ENCODE results near the gene DGAT2.

DNA sequence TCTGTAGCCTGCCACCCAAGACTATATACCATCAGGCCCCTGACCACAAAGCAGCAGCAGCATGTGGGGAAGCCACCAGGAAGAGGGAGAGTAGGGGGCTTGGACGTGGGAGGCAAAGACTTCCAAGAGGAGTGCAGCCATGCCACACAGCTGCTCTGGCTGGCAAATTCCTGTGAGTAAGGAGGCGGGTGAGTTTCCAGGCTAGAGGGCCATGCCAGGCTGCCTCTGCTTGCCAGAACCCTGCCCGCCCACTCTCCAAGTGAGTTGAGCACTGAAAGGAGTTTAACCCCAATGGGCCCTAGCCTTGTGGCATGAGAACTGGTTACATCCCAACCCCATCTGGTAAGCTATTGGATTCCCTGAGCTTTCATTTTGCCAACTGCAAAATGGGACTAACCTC is 4.7 kb upstream of the DGAT2 start:
- TF ChIP-seq POLR2AphosphoS5 (IDR thresholded peaks at IDR 0.05; ENCODE audit: low read depth, low read length): no peak
- no peak for TF ChIP-seq POLR2A (IDR thresholded peaks at IDR 0.05; ENCODE audit: low read depth, low read length)
- TF ChIP-seq TAF1 (IDR thresholded peaks at IDR 0.05; ENCODE audit: borderline replicate concordance, low read depth, low read length): no peak
